SK-N-SH (cell line): ENCODE results near the gene LBHD1. TPM values are rescaled to one million over a fixed set of nuclear protein-coding genes. Genes with fewer than 3 reads are reported as not detected.

ENCODE experiments used
- CTCF ChIA-PET: fragments of 300-600, 350-600 bp; formaldehyde crosslinking; extraction: SDS; loops from one replicate; lab custom pipeline; 2021; lab: Yijun Ruan, JAX
- POLR2A ChIA-PET: fragments of 350-600 bp; sonication (Branson Sonifier 250); formaldehyde crosslinking; extraction: SDS; loops from one replicate; lab custom pipeline; 2020; ENCODE audit warnings: antibody characterized with exemption, inconsistent platforms; lab: Yijun Ruan, JAX
- DNase-seq: peaks from one replicate; pipeline ENCODE4 v3.0.0; 2012
- H2AFZ ChIP-seq: fragments of 200-600 bp; sonication (generic); 2 replicates; pipeline ENCODE4 v1.8.1; 2016; ENCODE audit warnings: antibody characterized with exemption, mild to moderate bottlenecking, low read depth
- H3F3A ChIP-seq: fragments of 200-600 bp; sonication (generic); replicated peaks from 2 replicates; pipeline ENCODE3; 2016; ENCODE audit warnings: antibody characterized with exemption, mild to moderate bottlenecking; ENCODE audit not compliant: insufficient read depth
- H3K27ac ChIP-seq, 2 experiments: fragments of 200-500 bp in 1 of 2; fragments of 200-600 bp in 1 of 2; sonication (Bioruptor generic) in 1 of 2; sonication (generic), shearing (Covaris generic) in 1 of 2; 2 replicates each; pipeline versions ENCODE4 v1.5.1 to v1.6.1; 2014 to 2016; ENCODE audit warnings: low read depth in 2 of 2, inconsistent platforms in 1 of 2, low read length in 1 of 2, mild to moderate bottlenecking in 1 of 2, mixed read lengths in 1 of 2
- H3K27me3 ChIP-seq: fragments of 200-600 bp; sonication (generic), shearing (Covaris generic); 2 replicates; pipeline ENCODE4 v1.6.1; 2016; ENCODE audit warnings: mixed run types; ENCODE audit not compliant: insufficient read depth
- H3K36me3 ChIP-seq, 2 experiments: fragments of 200-500 bp in 1 of 2; fragments of 200-600 bp in 1 of 2; sonication (Bioruptor generic) in 1 of 2; sonication (generic) in 1 of 2; replicated peaks in 1 of 2; 2 replicates each; pipeline versions ENCODE3 to v1.5.1; 2014 to 2016; ENCODE audit warnings: low read length in 1 of 2, mild to moderate bottlenecking in 1 of 2; ENCODE audit not compliant: insufficient read depth in 2 of 2, control insufficient read depth in 1 of 2
- H3K4me1 ChIP-seq, 2 experiments: fragments of 200-500 bp in 1 of 2; fragments of 200-600 bp in 1 of 2; sonication (Bioruptor generic) in 1 of 2; sonication (generic), shearing (Covaris generic) in 1 of 2; 2 replicates each; pipeline versions ENCODE4 v1.5.1 to v1.6.1; 2014 to 2016; ENCODE audit warnings: low read depth in 1 of 2, low read length in 1 of 2, mixed run types in 1 of 2; ENCODE audit not compliant: insufficient read depth in 2 of 2, control insufficient read depth in 1 of 2
- H3K4me2 ChIP-seq: fragments of 200-600 bp; sonication (generic), shearing (Covaris generic); 2 replicates; pipeline ENCODE4 v1.6.1; 2017; ENCODE audit warnings: mixed run types
- H3K4me3 ChIP-seq, 2 experiments: fragments of 200-500 bp in 1 of 2; fragments of 200-600 bp in 1 of 2; sonication (Bioruptor generic) in 1 of 2; sonication (generic), shearing (Covaris generic) in 1 of 2; 2 replicates each; pipeline versions ENCODE4 v1.5.1 to v1.8.1; 2014 to 2016; ENCODE audit warnings: low read depth in 2 of 2, inconsistent platforms in 1 of 2, low read length in 1 of 2, mild to moderate bottlenecking in 1 of 2, mixed read lengths in 1 of 2, moderate library complexity in 1 of 2
- H3K79me2 ChIP-seq: fragments of 200-600 bp; sonication (generic); 2 replicates; pipeline ENCODE4 v1.8.1; 2017; ENCODE audit warnings: mild to moderate bottlenecking; ENCODE audit not compliant: insufficient read depth
- H3K9ac ChIP-seq: fragments of 200-600 bp; sonication (generic); 2 replicates; pipeline ENCODE4 v1.6.1; 2017; ENCODE audit warnings: mixed run types
- H3K9me2 ChIP-seq: fragments of 200-600 bp; sonication (generic); 2 replicates; pipeline ENCODE4 v1.6.1; 2017; ENCODE audit warnings: mixed run types
- H3K9me3 ChIP-seq: fragments of 200-600 bp; sonication (generic); 2 replicates; pipeline ENCODE4 v1.6.1; 2017; ENCODE audit warnings: mixed run types, mild to moderate bottlenecking, moderate library complexity
- H4K20me1 ChIP-seq: fragments of 200-600 bp; sonication (generic); 2 replicates; pipeline ENCODE4 v1.6.1; 2017; ENCODE audit warnings: mild to moderate bottlenecking, mixed run types; ENCODE audit not compliant: insufficient read depth
- CHD2 ChIP-seq: fragments of 150-350 bp; IDR thresholded peaks from 2 replicates; pipeline ENCODE4 v1.6.1; 2018; ENCODE audit warnings: low read length; ENCODE audit not compliant: partially characterized antibody
- EP300 ChIP-seq, 2 experiments: IDR thresholded peaks; 2 replicates each; pipeline versions ENCODE4 v1.4.0 to v1.6.1; 2012; ENCODE audit warnings: borderline replicate concordance in 1 of 2, low read depth in 1 of 2, low read length in 1 of 2
- FOXJ3 ChIP-seq: sonication (generic); formaldehyde crosslinking; IDR thresholded peaks from 2 replicates; pipeline ENCODE4 v1.5.1; 2020; ENCODE audit warnings: mild to moderate bottlenecking, missing genetic modification reagents
- JUND ChIP-seq: IDR thresholded peaks from 2 replicates; pipeline ENCODE4 v1.4.0; 2012
- RAD21 ChIP-seq: IDR thresholded peaks from 2 replicates; pipeline ENCODE4 v1.6.1; 2012; ENCODE audit warnings: mild to moderate bottlenecking, low read length
- RFX5 ChIP-seq: IDR thresholded peaks from 2 replicates; pipeline ENCODE4 v1.6.1; 2012; ENCODE audit warnings: mild to moderate bottlenecking, improper control_type of control experiment, low read length
- RXRA ChIP-seq: IDR thresholded peaks from 2 replicates; pipeline ENCODE4 v1.4.0; 2012; ENCODE audit warnings: low read depth, mild to moderate bottlenecking, borderline replicate concordance
- SIN3A ChIP-seq: IDR thresholded peaks from 2 replicates; pipeline ENCODE4 v1.6.1; 2012; ENCODE audit warnings: low read depth, mild to moderate bottlenecking, low read length, moderate library complexity, borderline replicate concordance
- SMC3 ChIP-seq: IDR thresholded peaks from 2 replicates; pipeline ENCODE4 v1.6.1; 2012; ENCODE audit warnings: low read depth, low read length, improper control_type of control experiment
- TAF1 ChIP-seq: IDR thresholded peaks from 2 replicates; pipeline ENCODE4 v1.6.1; 2012; ENCODE audit warnings: low read depth, mild to moderate bottlenecking, low read length, moderate library complexity, borderline replicate concordance
- TEAD4 ChIP-seq: IDR thresholded peaks from 2 replicates; pipeline ENCODE4 v1.4.0; 2012; ENCODE audit warnings: mild to moderate bottlenecking, borderline replicate concordance; ENCODE audit not compliant: insufficient read depth
- WGBS: methylation state at CpG from one replicate; pipeline ENCODE4 v1.1.6; 2017; ENCODE audit warnings: low lambda C conversion rate; 5-methylcytosine and 5-hydroxymethylcytosine counted together
- polyA plus RNA-seq, 3 experiments: library from polyadenylated mRNA; depleted of rRNA; stranded (reverse); fragments of >200 nt; gene quantifications; 2 replicates each; pipeline ENCODE4 v1.2.3, GENCODE V29; 2012
- TF ChIP-seq, protein P1 (sequence below): fragments of 150-350 bp; IDR thresholded peaks from 2 replicates; pipeline ENCODE4 v1.6.1; 2016; ENCODE audit warnings: mild to moderate bottlenecking, low read depth, low read length
- TF ChIP-seq, protein P2 (sequence below): IDR thresholded peaks from 2 replicates; pipeline ENCODE4; 2012
- TF ChIP-seq, protein P3 (sequence below): IDR thresholded peaks from 2 replicates; pipeline ENCODE4 v1.4.0; 2012; ENCODE audit warnings: low read depth, borderline replicate concordance
- TF ChIP-seq, protein P4 (sequence below): IDR thresholded peaks from 2 replicates; pipeline ENCODE4 v1.4.0; 2012; ENCODE audit warnings: low read depth

LBHD1 gene
- polyA plus RNA-seq, 1 of the 3 experiments (the other 2 are of a cell fraction): 9.7 TPM

DNA sequence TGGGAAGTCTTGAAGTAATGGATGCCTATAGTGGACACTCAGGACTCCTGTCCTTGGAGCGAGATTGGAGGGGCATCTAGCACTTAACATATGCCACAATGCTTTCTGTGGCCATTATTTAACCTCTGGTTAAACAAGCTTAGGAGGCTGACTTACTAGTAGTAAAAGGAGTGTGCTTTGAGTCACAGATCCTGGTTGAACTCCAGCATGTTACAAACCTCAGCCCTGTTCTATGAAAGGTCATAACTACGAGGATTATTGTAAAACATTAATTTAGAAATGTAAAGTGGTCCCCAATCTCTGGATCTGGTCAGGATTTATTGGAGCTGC lies 1.1 kb upstream of the LBHD1 start:
- Histone ChIP-seq H3K9me2 (no peaks in the 10 kb centered on the region), H2AFZ (no peak overlapping the region), H3K4me2 (peak overlapping the region; percentile 97), H3K36me3 (peaks cover 19 to 26% of the 10 kb centered on the region in 2 experiments), H3K27ac (peak overlapping the region in 1 of 2 experiments; percentile 80; a peak in 1 of 4 replicates), H3F3A (peaks cover 50% of the 10 kb centered on the region), H3K27me3 (no peaks in the 10 kb centered on the region), H3K9me3 (no peaks in the 10 kb centered on the region), H3K4me3 (peak overlapping the region; percentile 68 to 90; a peak in 1 of 4 replicates), H3K9ac (no peak overlapping the region), H3K79me2 (peaks cover 78% of the 10 kb centered on the region), H3K4me1 (peaks cover 23 to 31% of the 10 kb centered on the region in 2 experiments; a peak in 3 of 4 replicates), H4K20me1 (no peaks in the 10 kb centered on the region)
- ChIA-PET CTCF (interaction anchor here (1.0 to 2.0 kb wide), 5 partner anchors 17 to 208 kb away, joined by 3 to 6 read pairs (median 4); partner anchors contain the start of genes LRRN4CL and SLC3A2), POLR2A (interaction anchor here (1.4 to 2.4 kb wide), 2 partner anchors 8 to 60 kb away, joined by 5 to 12 read pairs; partner anchors contain the start of genes C11orf98, CSKMT and ROM1)
- 87% methylated on average over 2 of the region's 2 CpGs for WGBS
- no peak for DNase-seq
- no peak for TF ChIP-seq CHD2
- TF ChIP-seq, protein P1, sequence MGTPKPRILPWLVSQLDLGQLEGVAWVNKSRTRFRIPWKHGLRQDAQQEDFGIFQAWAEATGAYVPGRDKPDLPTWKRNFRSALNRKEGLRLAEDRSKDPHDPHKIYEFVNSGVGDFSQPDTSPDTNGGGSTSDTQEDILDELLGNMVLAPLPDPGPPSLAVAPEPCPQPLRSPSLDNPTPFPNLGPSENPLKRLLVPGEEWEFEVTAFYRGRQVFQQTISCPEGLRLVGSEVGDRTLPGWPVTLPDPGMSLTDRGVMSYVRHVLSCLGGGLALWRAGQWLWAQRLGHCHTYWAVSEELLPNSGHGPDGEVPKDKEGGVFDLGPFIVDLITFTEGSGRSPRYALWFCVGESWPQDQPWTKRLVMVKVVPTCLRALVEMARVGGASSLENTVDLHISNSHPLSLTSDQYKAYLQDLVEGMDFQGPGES: no peak
- TF ChIP-seq, protein P2, sequence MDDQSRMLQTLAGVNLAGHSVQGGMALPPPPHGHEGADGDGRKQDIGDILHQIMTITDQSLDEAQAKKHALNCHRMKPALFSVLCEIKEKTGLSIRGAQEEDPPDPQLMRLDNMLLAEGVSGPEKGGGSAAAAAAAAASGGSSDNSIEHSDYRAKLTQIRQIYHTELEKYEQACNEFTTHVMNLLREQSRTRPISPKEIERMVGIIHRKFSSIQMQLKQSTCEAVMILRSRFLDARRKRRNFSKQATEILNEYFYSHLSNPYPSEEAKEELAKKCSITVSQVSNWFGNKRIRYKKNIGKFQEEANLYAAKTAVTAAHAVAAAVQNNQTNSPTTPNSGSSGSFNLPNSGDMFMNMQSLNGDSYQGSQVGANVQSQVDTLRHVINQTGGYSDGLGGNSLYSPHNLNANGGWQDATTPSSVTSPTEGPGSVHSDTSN: no peak

DNA sequence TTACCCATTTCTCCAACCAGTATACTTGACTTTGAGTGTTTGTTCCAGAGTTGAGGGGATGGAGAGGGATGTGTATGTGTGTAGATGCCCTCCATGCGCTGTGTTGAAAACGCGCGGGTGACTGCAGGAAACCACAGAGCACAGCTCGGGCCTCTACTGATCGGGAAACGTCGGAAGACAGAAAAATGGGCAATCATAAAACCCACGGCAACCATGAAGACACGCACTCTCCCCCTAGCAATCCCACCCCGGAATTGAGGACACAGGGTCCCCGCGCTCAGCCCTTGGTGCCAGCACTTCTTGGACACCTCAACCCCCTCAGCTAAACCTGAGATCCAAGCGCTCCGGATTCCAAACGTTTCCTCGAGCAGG lies 845 bp downstream of the LBHD1 start:
- POLR2A ChIA-PET: interaction anchor here (0.7 to 1.9 kb wide), 18 partner anchors 8 to 170 kb away, joined by 3 to 16 read pairs (median 6); partner anchors contain the start of genes B3GAT3, EEF1G, GANAB and HNRNPUL2
- peak overlapping the region; percentile 85 for H2AFZ ChIP-seq
- H3K27ac ChIP-seq: peak overlapping the region; percentile 80 to 94
- H4K20me1 ChIP-seq: no peaks in the 10 kb centered on the region
- H3K9me2 ChIP-seq: no peaks in the 10 kb centered on the region
- H3K4me1 ChIP-seq: peaks cover 25 to 28% of the 10 kb centered on the region in 2 experiments; a peak in 3 of 4 replicates
- no peaks in the 10 kb centered on the region for H3K9me3 ChIP-seq
- H3K9ac ChIP-seq: peak overlapping the region; percentile 81
- no peaks in the 10 kb centered on the region for H3K27me3 ChIP-seq
- CTCF ChIA-PET: interaction anchor here (1.0 to 2.0 kb wide), 6 partner anchors 10 to 290 kb away, joined by 3 to 8 read pairs (median 6); partner anchors contain the start of gene EML3
- H3K36me3 ChIP-seq: peaks cover 15 to 23% of the 10 kb centered on the region in 2 experiments
- peaks cover 41% of the 10 kb centered on the region for H3F3A ChIP-seq
- peaks cover 78% of the 10 kb centered on the region for H3K79me2 ChIP-seq
- peak overlapping the region; percentile 68 to 90 for H3K4me3 ChIP-seq
- H3K4me2 ChIP-seq: peak overlapping the region; percentile 97
- DNase-seq: no peak
- no peak for TF ChIP-seq SMC3
- WGBS: 10% methylated on average over 8 of the region's 17 CpGs

DNA sequence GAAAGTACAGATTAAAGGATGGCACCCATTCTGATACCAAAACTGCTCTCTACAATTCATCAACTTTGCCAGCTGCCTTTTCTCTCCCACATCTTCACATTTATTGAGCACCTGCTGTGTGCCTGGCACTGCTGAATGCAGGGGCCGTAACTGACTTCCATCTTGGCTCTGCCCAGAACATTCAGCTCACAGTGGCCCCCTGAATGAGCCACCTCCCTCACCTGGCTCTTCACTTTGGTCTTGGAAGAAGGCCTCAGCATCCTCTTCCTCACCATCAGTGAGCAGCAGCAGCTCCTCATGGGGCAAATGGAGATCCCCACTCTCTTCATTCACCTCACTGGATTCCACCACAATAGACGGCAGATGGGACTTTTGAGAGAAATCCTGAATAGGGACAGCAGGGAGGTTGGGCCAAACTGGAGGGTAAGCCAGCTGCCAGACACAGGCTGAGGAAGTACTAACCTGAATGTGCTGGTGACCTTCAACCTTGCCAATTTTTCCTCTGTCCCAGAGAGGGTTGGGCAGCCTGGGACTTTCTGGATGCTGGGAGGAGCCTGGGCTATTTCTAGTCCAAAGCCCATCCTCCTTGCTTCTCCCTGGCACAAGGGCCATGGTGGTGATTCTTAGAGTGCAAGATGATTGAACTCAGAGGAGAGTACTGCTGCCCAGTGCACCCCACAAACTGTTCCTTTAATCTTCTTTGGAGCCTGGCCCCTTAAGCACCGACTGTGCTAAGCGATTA lies 2.5 kb downstream of the LBHD1 start:
- Histone ChIP-seq H3K9ac (no peak overlapping the region), H3K4me3 (no peak overlapping the region)
- POLR2A ChIA-PET: no interaction called here
- TF ChIP-seq SIN3A (no peak), RFX5 (no peak), TAF1 (no peak), RXRA (no peak), RAD21 (no peak), JUND (no peak), SMC3 (no peak), FOXJ3 (CRISPR knock-in tag) (no peak), CHD2 (no peak), TEAD4 (no peak), EP300 (IDR thresholded peaks at IDR 0.05; ENCODE audit: borderline replicate concordance in 1 of 2, low read depth in 1 of 2, low read length in 1 of 2) (no peak)
- TF ChIP-seq, protein P3, sequence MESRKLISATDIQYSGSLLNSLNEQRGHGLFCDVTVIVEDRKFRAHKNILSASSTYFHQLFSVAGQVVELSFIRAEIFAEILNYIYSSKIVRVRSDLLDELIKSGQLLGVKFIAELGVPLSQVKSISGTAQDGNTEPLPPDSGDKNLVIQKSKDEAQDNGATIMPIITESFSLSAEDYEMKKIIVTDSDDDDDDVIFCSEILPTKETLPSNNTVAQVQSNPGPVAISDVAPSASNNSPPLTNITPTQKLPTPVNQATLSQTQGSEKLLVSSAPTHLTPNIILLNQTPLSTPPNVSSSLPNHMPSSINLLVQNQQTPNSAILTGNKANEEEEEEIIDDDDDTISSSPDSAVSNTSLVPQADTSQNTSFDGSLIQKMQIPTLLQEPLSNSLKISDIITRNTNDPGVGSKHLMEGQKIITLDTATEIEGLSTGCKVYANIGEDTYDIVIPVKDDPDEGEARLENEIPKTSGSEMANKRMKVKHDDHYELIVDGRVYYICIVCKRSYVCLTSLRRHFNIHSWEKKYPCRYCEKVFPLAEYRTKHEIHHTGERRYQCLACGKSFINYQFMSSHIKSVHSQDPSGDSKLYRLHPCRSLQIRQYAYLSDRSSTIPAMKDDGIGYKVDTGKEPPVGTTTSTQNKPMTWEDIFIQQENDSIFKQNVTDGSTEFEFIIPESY: no peak
- TF ChIP-seq, protein P4, sequence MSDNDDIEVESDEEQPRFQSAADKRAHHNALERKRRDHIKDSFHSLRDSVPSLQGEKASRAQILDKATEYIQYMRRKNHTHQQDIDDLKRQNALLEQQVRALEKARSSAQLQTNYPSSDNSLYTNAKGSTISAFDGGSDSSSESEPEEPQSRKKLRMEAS: no peak

More for the DNA sequence above, 2.5 kb downstream of the LBHD1 start:
- H3K79me2 ChIP-seq: peaks cover 76% of the 10 kb centered on the region
- peak overlapping the region; percentile 28 to 80; a peak in 2 of 4 replicates for H3K27ac ChIP-seq
- H2AFZ ChIP-seq: no peak overlapping the region
- no peak overlapping the region for H3K4me2 ChIP-seq
- H3K27me3 ChIP-seq: no peaks in the 10 kb centered on the region
- H3K36me3 ChIP-seq: peaks cover 12 to 20% of the 10 kb centered on the region in 2 experiments
- no peaks in the 10 kb centered on the region for H3K9me2 ChIP-seq
- no peaks in the 10 kb centered on the region for H4K20me1 ChIP-seq
- peaks cover 25 to 29% of the 10 kb centered on the region in 2 experiments; a peak in 3 of 4 replicates for H3K4me1 ChIP-seq
- no peaks in the 10 kb centered on the region for H3K9me3 ChIP-seq
- CTCF ChIA-PET: interaction anchor here (1.5 to 1.9 kb wide), 3 partner anchors 11 to 25 kb away, joined by 3 to 8 read pairs (median 4); no protein-coding TSS in a partner anchor
- 76% methylated on average over 4 of the region's 4 CpGs for WGBS
- H3F3A ChIP-seq: peaks cover 43% of the 10 kb centered on the region
- no peak for DNase-seq
